Measurements from ENCODE around the gene BPGM. TPM values are rescaled to one million over a fixed set of nuclear protein-coding genes. Genes with fewer than 3 reads are reported as not detected.

BPGM gene
- total and polyA plus RNA-seq, 2 donors (not counting 1 experiment from before 2014, with no cell fraction given) = 7.0 to 9.7 TPM

- Histone ChIP-seq H3K4me3 (ENCODE audit: control extremely low read depth in 1 of 5, extremely low read depth in 1 of 5, insufficient read depth in 1 of 5, low read depth in 2 of 5, low read length in 4 of 5) (no peak overlapping the region), H3K9ac (ENCODE audit: low read length) (no peak overlapping the region), H3K4me1 (ENCODE audit: control insufficient read depth in 2 of 2, insufficient read depth in 2 of 2, low read length in 2 of 2) (no peaks in the 10 kb centered on the region), H3K27me3 (replicated peaks in 1 of 4; ENCODE audit: control extremely low read depth in 1 of 4, control insufficient read depth in 3 of 4, insufficient read depth in 4 of 4, low read length in 3 of 4) (no peaks in the 10 kb centered on the region), H3K9me3 (ENCODE audit: control extremely low read depth in 1 of 3, control insufficient read depth in 2 of 3, insufficient read depth in 1 of 3, low read length in 2 of 3) (no peaks in the 10 kb centered on the region), H3K79me2 (ENCODE audit: control insufficient read depth, insufficient read depth, low read length) (no peaks in the 10 kb centered on the region), H4K20me1 (ENCODE audit: control insufficient read depth, insufficient read depth, low read length, poor library complexity, severe bottlenecking) (no peaks in the 10 kb centered on the region), H2AFZ (ENCODE audit: insufficient read depth, low read depth, low read length, poor library complexity, severe bottlenecking) (no peak overlapping the region), H3K4me2 (replicated peaks; ENCODE audit: low read depth, low read length, poor library complexity, severe bottlenecking) (no peak overlapping the region), H3K27ac (ENCODE audit: low read length in 2 of 2) (no peak overlapping the region), H3K36me3 (replicated peaks in 1 of 2; ENCODE audit: control extremely low read depth in 1 of 2, control insufficient read depth in 1 of 2, extremely low read depth in 1 of 2, insufficient read depth in 2 of 2, low read length in 1 of 2) (no peaks in the 10 kb centered on the region)
- 100% methylated on average over 5 of the region's 5 CpGs for WGBS (ENCODE audit: insufficient coverage)
- Mint-ChIP-seq H3K27me3 (peaks cover 5% of the 10 kb centered on the region), H3K4me3 (no peak overlapping the region), H3K27ac (no peak overlapping the region), H3K9me3 (ENCODE audit: insufficient read depth) (no peaks in the 10 kb centered on the region), H3K4me1 (no peaks in the 10 kb centered on the region)
- ChIA-PET CTCF (interaction anchor here (0.6 to 1.6 kb wide), 8 partner anchors 11 to 242 kb away, joined by 3 to 5 read pairs (median 4); no protein-coding TSS in a partner anchor), POLR2A (no interaction called here)
- ATAC-seq (ENCODE audit: low read depth) (no peak), DNase-seq (no peak)
- TF ChIP-seq EZH2 (IDR thresholded peaks at IDR 0.05; ENCODE audit: borderline replicate concordance, insufficient read depth, low read depth, low read length, poor library complexity, severe bottlenecking) (no peak), CTCF (IDR thresholded peaks at IDR 0.05) (no peak)
- intact Hi-C loops (cut with micrococcal nuclease) = no loop called here
Measured at GRCh38 chr7:134723892-134724291, 77.2 kb downstream of the BPGM start.

GRCh38 chr7:134724606-134725005 is 78.0 kb downstream of the BPGM start:
- no peaks in the 10 kb centered on the region for H4K20me1 ChIP-seq (ENCODE audit: control insufficient read depth, insufficient read depth, low read length, poor library complexity, severe bottlenecking)
- intact Hi-C loops (cut with micrococcal nuclease) = no loop called here
- ATAC-seq (ENCODE audit: low read depth) (no peak), DNase-seq (peak; percentile 8)
- no peaks in the 10 kb centered on the region for H3K27me3 ChIP-seq (replicated peaks in 1 of 4; ENCODE audit: control extremely low read depth in 1 of 4, control insufficient read depth in 3 of 4, insufficient read depth in 4 of 4, low read length in 3 of 4)
- no peaks in the 10 kb centered on the region for H3K9me3 ChIP-seq (ENCODE audit: control extremely low read depth in 1 of 3, control insufficient read depth in 2 of 3, insufficient read depth in 1 of 3, low read length in 2 of 3)
- H3K4me1 ChIP-seq (ENCODE audit: control insufficient read depth in 2 of 2, insufficient read depth in 2 of 2, low read length in 2 of 2) = no peaks in the 10 kb centered on the region
- WGBS (ENCODE audit: insufficient coverage) = 29% methylated on average over 1 of the region's 2 CpGs
- Mint-ChIP-seq H3K9me3 (ENCODE audit: insufficient read depth) (no peaks in the 10 kb centered on the region), H3K4me1 (no peaks in the 10 kb centered on the region), H3K4me3 (no peak overlapping the region), H3K27ac (no peak overlapping the region), H3K27me3 (peaks cover 3% of the 10 kb centered on the region)
- H3K36me3 ChIP-seq (replicated peaks in 1 of 2; ENCODE audit: control extremely low read depth in 1 of 2, control insufficient read depth in 1 of 2, extremely low read depth in 1 of 2, insufficient read depth in 2 of 2, low read length in 1 of 2) = no peaks in the 10 kb centered on the region
- H3K4me2 ChIP-seq (replicated peaks; ENCODE audit: low read depth, low read length, poor library complexity, severe bottlenecking) = no peak overlapping the region
- ChIA-PET CTCF (interaction anchor here (0.6 to 1.6 kb wide), 11 partner anchors 11 to 241 kb away, joined by 3 to 5 read pairs (median 3); no protein-coding TSS in a partner anchor), POLR2A (no interaction called here)
- H3K4me3 ChIP-seq (ENCODE audit: control extremely low read depth in 1 of 5, extremely low read depth in 1 of 5, insufficient read depth in 1 of 5, low read depth in 2 of 5, low read length in 4 of 5) = no peak overlapping the region
- H2AFZ ChIP-seq (ENCODE audit: insufficient read depth, low read depth, low read length, poor library complexity, severe bottlenecking) = no peak overlapping the region
- H3K79me2 ChIP-seq (ENCODE audit: control insufficient read depth, insufficient read depth, low read length) = no peaks in the 10 kb centered on the region
- no peak overlapping the region for H3K9ac ChIP-seq (ENCODE audit: low read length)
- H3K27ac ChIP-seq (ENCODE audit: low read length in 2 of 2) = no peak overlapping the region
- TF ChIP-seq CTCF (IDR thresholded peaks at IDR 0.05) (no peak), EZH2 (IDR thresholded peaks at IDR 0.05; ENCODE audit: borderline replicate concordance, insufficient read depth, low read depth, low read length, poor library complexity, severe bottlenecking) (no peak)
